Suprapubic skin (tissue), 4 donors: Measurements from ENCODE around the gene ZNF205. TPM values are rescaled to one million over a fixed set of nuclear protein-coding genes. Genes with fewer than 3 reads are reported as not detected.

Experiments used
- DNase-seq, 2 donors: peaks; one replicate each; pipeline ENCODE4 v3.0.0-alpha.2; 2019; ENCODE audit warnings: low spot score in 2 of 2
- H3K27ac ChIP-seq: fragments of 200-600 bp; sonication (generic); one replicate; pipeline ENCODE4 v1.5.1; 2019
- H3K27me3 ChIP-seq: fragments of 200-600 bp; sonication (generic); one replicate; pipeline ENCODE4 v1.5.1; 2019
- H3K36me3 ChIP-seq: fragments of 200-600 bp; sonication (generic); one replicate; pipeline ENCODE4 v1.5.1; 2019
- H3K4me1 ChIP-seq: fragments of 200-600 bp; sonication (generic); one replicate; pipeline ENCODE4 v1.5.1; 2019
- H3K4me3 ChIP-seq: fragments of 200-600 bp; sonication (generic); one replicate; pipeline ENCODE4 v1.5.1; 2019; ENCODE audit warnings: mild to moderate bottlenecking
- H3K9me3 ChIP-seq: fragments of 200-600 bp; sonication (generic); one replicate; pipeline ENCODE4 v1.5.1; 2019
- EP300 ChIP-seq: sonication (generic); formaldehyde crosslinking; IDR thresholded peaks from one replicate; pipeline ENCODE4 v1.6.1; 2017; ENCODE audit warnings: antibody characterized with exemption
- POLR2A ChIP-seq, 2 donors: fragments of 450-650 bp; IDR thresholded peaks; one replicate each; pipeline ENCODE4 v1.6.1; 2017; ENCODE audit warnings: antibody characterized with exemption in 2 of 2, mild to moderate bottlenecking in 2 of 2, moderate library complexity in 2 of 2
- POLR2AphosphoS5 ChIP-seq, 3 donors: sonication (generic); formaldehyde crosslinking; IDR thresholded peaks; one replicate each; pipeline ENCODE4 v1.6.1; 2017; ENCODE audit warnings: antibody characterized with exemption in 3 of 3
- WGBS: methylation state at CpG from one replicate; pipeline ENCODE4 v1.1.5; 2018; 5-methylcytosine and 5-hydroxymethylcytosine counted together
- total RNA-seq, 4 donors: library from RNA; depleted of rRNA; stranded (reverse); fragments of >200 nt; gene quantifications; one replicate each; pipeline ENCODE4 v1.1.0, GENCODE V29; 2016
- TF ChIP-seq, protein P1 (sequence below), 2 donors: fragments of 200-600 bp in 1 of 2; fragments of 450-650 bp in 1 of 2; sonication (generic) in 1 of 2; IDR thresholded peaks; one replicate each; pipeline ENCODE4 v1.5.1; 2016 to 2019; ENCODE audit warnings: antibody characterized with exemption in 2 of 2, mild to moderate bottlenecking in 1 of 2, moderate library complexity in 1 of 2

The ZNF205 gene
- total RNA-seq, 4 donors from 2014 or later = 18.3 to 22.5 (median 20.9) TPM

DNA sequence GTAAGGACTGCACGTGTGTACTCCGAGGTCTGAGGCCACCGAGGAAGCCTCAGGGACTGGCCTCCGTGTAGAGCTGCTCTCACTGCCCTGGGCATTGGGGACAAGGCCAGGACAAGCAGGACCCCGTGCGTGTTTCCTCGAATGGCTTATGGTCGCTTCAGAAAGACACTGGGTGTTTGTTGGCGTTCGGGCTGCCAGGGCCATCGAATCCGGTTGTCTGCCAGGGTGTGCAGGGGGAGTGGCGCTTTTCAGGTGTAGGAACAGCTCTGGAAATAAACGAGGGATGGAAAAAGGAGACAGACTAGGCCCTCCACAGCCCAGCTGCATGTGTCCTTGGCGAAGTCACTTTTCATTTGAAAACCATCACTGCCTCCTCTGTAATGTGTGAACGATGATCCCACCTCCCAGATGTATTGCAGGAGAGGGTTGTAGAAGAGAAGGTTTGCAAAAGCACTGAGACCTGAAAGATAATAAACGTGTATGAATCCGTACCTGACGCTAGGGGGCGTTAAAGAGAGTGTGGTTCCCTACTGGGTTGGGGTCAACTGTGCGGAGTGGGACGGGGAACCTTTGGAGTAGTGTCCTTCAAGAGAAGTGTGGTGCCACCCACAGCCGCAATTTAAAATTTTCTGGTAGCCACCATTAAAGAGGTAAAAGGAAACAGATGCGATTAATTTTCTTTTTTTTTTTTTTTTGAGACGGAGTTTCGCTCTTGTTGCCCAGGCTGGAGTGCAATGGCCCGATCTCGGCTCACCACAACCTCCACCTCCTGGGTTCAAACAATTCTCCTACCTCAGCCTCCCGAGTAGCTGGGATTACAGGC lies 11.2 kb upstream of the ZNF205 start:
- 56% methylated on average over 29 of the region's 29 CpGs for WGBS
- TF ChIP-seq POLR2A (IDR thresholded peaks at IDR 0.05) = no peak
- TF ChIP-seq, protein P1, sequence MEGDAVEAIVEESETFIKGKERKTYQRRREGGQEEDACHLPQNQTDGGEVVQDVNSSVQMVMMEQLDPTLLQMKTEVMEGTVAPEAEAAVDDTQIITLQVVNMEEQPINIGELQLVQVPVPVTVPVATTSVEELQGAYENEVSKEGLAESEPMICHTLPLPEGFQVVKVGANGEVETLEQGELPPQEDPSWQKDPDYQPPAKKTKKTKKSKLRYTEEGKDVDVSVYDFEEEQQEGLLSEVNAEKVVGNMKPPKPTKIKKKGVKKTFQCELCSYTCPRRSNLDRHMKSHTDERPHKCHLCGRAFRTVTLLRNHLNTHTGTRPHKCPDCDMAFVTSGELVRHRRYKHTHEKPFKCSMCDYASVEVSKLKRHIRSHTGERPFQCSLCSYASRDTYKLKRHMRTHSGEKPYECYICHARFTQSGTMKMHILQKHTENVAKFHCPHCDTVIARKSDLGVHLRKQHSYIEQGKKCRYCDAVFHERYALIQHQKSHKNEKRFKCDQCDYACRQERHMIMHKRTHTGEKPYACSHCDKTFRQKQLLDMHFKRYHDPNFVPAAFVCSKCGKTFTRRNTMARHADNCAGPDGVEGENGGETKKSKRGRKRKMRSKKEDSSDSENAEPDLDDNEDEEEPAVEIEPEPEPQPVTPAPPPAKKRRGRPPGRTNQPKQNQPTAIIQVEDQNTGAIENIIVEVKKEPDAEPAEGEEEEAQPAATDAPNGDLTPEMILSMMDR (IDR thresholded peaks at IDR 0.05) = peak in 1 of 2 donors; percentile 30
- Histone ChIP-seq H3K36me3 (no peaks in the 10 kb centered on the region), H3K4me1 (peaks cover 18% of the 10 kb centered on the region), H3K27ac (peak overlapping the region; percentile 48), H3K27me3 (no peaks in the 10 kb centered on the region), H3K4me3 (no peak overlapping the region), H3K9me3 (no peaks in the 10 kb centered on the region)
- no peak for DNase-seq

DNA sequence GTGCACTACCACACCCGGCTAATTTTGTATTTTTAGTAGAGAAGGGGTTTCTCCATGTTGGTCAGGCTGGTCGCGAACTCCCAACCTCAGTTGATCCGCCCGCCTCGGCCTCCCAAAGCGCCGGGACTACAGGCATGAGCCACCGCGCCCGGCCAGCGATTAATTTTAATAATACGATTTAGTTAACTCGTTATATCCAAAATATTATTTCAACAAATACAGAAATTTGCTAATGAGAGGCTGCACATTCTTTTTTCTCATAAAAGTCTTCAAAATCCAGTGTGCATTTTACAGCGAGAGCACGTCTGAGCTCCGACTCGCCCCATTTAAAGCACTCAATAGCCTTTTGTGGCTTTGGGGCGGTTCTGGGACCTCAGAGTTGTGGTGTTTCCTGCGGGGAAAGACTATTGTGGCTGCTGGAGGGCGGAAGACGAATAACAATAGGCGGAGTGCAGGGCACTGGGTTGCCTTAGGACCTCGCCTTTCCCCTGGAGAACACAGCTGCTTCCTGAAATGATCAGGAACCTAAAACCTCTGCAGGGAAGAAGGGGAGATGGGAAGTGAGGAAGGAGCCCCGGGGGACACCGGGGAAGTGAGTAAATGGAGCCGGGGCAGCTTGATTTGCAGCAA lies 10.4 kb upstream of the ZNF205 start:
- no peaks in the 10 kb centered on the region for H3K9me3 ChIP-seq
- WGBS = 65% methylated on average over 27 of the region's 27 CpGs
- peak overlapping the region; percentile 48 for H3K27ac ChIP-seq

DNA sequence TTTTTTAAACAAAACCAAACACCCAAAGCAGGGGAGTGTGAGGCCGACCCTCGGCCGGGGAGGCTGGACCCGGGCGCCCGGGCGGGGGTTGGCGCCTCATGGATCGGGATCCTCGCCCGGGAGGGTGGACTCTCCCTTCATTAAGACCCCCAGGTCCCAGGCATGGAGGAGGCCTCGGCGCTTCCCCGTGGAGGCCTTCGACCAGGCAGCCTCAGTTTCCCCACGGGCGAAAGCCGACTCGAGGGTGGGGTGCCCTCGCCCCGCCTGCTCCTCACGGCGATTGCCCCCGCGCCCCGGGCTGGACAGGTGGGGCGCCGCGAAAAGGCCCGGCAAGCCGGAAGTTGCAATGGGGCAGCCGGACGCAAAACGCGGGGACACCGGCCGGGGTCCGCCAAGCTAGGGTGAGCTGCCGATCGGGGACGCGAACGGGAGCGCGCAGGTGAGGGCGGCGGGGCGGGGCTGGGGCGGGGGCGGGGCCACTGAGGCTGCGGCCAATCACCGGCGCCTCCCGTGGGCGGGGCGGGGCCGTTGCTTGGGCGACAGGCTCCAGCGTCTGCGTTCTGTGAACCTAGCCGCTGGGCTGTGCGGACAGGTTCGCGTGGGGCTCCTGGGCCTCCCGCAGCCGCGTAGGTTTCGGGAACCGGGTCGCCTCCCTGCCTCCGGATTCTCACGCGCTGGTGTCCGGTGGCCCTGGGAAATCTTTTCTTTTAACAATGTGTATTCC lies 6.0 kb upstream of the ZNF205 start:
- TF ChIP-seq POLR2AphosphoS5 (IDR thresholded peaks at IDR 0.05) = peak in 2 of 3 donors; percentile 32 to 58
- TF ChIP-seq POLR2A (IDR thresholded peaks at IDR 0.05) = no peak
- no peaks in the 10 kb centered on the region for H3K36me3 ChIP-seq
- H3K9me3 ChIP-seq = no peaks in the 10 kb centered on the region
- no peaks in the 10 kb centered on the region for H3K27me3 ChIP-seq
- H3K4me1 ChIP-seq = peaks cover 8% of the 10 kb centered on the region
- DNase-seq = peak; percentile 89 to 95
- H3K4me3 ChIP-seq = peak overlapping the region; percentile 73
- WGBS = under 1% methylated on average over 19 of the region's 74 CpGs
- H3K27ac ChIP-seq = peak overlapping the region; percentile 85

More for the DNA sequence above, 10.4 kb upstream of the ZNF205 start:
- Histone ChIP-seq H3K4me1 (peaks cover 21% of the 10 kb centered on the region), H3K4me3 (no peak overlapping the region), H3K27me3 (no peaks in the 10 kb centered on the region), H3K36me3 (no peaks in the 10 kb centered on the region)
- TF ChIP-seq, protein P1 (IDR thresholded peaks at IDR 0.05) = no peak
- no peak for TF ChIP-seq POLR2AphosphoS5 (IDR thresholded peaks at IDR 0.05)
- TF ChIP-seq POLR2A (IDR thresholded peaks at IDR 0.05) = no peak
- no peak for TF ChIP-seq EP300
- no peak for DNase-seq

DNA sequence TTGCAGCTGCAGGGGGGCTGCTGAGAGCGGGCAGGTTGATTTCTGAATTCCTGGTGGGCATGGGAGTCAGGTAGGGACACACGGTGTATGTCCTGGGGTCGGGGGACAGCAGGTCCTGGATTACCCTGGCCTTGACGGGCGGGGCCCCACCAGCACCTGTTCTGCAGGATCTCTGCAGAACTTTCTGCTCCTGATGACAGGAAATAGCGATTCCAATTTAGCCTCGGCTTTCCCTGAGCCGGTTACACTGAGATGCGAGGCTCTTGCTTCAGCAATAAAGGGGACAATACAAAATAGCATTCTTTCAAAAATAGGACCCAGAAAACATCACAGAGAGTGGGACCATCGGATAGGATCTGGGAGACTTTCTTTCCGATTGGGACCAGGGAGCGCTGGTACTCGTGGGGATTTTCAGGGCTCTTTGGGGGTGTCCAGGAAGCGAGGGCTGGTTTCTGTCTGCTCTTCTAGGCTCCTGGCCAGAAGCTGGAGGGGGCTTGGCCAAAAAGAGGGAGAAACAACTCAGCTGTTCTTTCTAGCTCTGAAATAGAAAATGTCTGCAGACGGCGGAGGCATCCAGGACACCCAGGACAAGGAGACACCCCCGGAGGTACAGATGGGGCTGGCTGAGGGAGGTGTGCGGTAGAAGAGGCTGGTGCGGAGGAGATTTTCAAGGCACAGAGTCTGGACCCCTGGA lies 642 bp downstream of the ZNF205 start:
- H3K4me1 ChIP-seq = peaks cover 27% of the 10 kb centered on the region
- 13% methylated on average over 19 of the region's 19 CpGs for WGBS
- peak overlapping the region; percentile 59 for H3K4me3 ChIP-seq
- no peaks in the 10 kb centered on the region for H3K27me3 ChIP-seq
- peaks cover 23% of the 10 kb centered on the region for H3K36me3 ChIP-seq
- DNase-seq = no peak
- no peak overlapping the region for H3K27ac ChIP-seq
- TF ChIP-seq, protein P1 (IDR thresholded peaks at IDR 0.05) = no peak
- TF ChIP-seq POLR2A (IDR thresholded peaks at IDR 0.05) (no peak), EP300 (no peak), POLR2AphosphoS5 (IDR thresholded peaks at IDR 0.05) (no peak)
- no peaks in the 10 kb centered on the region for H3K9me3 ChIP-seq

DNA sequence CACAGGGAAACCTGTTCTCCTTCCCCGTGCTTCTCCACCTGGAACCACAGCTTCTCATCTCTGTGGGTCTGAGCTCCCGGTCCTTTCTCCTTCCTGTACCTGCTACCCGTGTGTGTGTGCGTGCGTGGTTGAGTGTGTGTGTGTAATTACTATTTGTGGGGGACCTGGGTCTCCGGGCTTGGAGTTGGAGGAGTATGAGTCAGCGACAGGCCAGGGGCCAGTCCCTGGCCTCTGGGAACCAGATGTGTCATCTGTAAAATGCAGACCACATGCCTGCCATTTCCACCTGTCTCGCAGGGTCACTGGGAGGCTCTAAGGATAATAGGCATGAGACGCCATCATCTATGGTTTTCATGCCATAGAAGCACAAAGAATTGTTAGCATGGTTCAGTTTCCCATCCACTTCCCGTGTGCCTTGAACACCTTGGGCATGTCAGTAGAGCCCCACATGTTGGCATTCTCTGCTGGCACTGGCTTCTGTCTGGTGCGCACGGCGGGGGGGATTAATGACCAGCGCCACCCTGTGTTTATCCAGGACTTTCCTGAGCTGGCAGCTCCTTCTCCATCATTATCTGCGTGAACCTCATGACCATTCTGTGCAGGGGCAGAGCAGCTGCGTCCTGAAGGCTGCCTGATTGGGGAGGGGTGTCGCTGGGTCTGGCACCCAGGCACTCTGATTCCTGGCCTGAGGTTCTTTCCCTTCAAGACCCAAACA lies 1.5 kb downstream of the ZNF205 start:
- H3K4me3 ChIP-seq = peak overlapping the region; percentile 59
- no peak for TF ChIP-seq EP300
- TF ChIP-seq, protein P1 (IDR thresholded peaks at IDR 0.05) = no peak
- TF ChIP-seq POLR2AphosphoS5 (IDR thresholded peaks at IDR 0.05) = no peak
- TF ChIP-seq POLR2A (IDR thresholded peaks at IDR 0.05) = no peak
- H3K27ac ChIP-seq = no peak overlapping the region

More for the DNA sequence above, 1.5 kb downstream of the ZNF205 start:
- Histone ChIP-seq H3K4me1 (peaks cover 27% of the 10 kb centered on the region), H3K27me3 (no peaks in the 10 kb centered on the region), H3K9me3 (no peaks in the 10 kb centered on the region), H3K36me3 (peaks cover 31% of the 10 kb centered on the region)
- WGBS = 69% methylated on average over 9 of the region's 17 CpGs
- no peak for DNase-seq
